Testis (tissue), 2 donors: ENCODE results near the gene GART.

Experiments used
- CTCF ChIP-seq, 3 experiments: fragments of 450-650 bp in 2 of 3; fragments of 200-600 bp in 1 of 3; sonication (generic) in 1 of 3; IDR thresholded peaks; one replicate each; pipeline ENCODE4 v1.5.1; 2016 to 2019; ENCODE audit warnings: antibody characterized with exemption in 3 of 3, mild to moderate bottlenecking in 2 of 3, moderate library complexity in 1 of 3
- POLR2A ChIP-seq: fragments of 450-650 bp; IDR thresholded peaks from one replicate; pipeline ENCODE4 v1.6.1; 2017; ENCODE audit warnings: antibody characterized with exemption, mild to moderate bottlenecking, moderate library complexity

GRCh38 chr21:33479679-33480480 lies 62.0 kb downstream of the GART start, which contains the start of gene TMEM50B:
- TF ChIP-seq CTCF (IDR thresholded peaks at IDR 0.05) (peak; percentile 50 to 51 (median 51)), POLR2A (peak; percentile 91)
